Measurements from ENCODE around the gene LARP1B. TPM values are rescaled to one million over a fixed set of nuclear protein-coding genes. Genes with fewer than 3 reads are reported as not detected.

The LARP1B gene
- total and polyA plus RNA-seq, 9 of the 15 experiments (the other 6 are each of a cell fraction or from before 2014, with no cell fraction given) = 19.2 to 59.7 (median 37.9) TPM

GRCh38 chr4:128061566-128062536 is 739 bp downstream of the LARP1B start (continued):
- TF ChIP-seq ZNF431 (CRISPR knock-in tag; IDR thresholded peaks at IDR 0.05) (peak; percentile 64; the same call in 1 of the 2 replicates), AFF4 (CRISPR knock-in tag; IDR thresholded peaks at IDR 0.05) (peak; percentile 36), PHB2 (IDR thresholded peaks at IDR 0.05; ENCODE audit: low read depth) (no peak), NR4A1 (CRISPR knock-in tag; IDR thresholded peaks at IDR 0.05) (no peak), NR4A1 (tag; IDR thresholded peaks at IDR 0.05) (no peak), ZNF79 (CRISPR knock-in tag; IDR thresholded peaks at IDR 0.05; ENCODE audit: low read depth) (no peak), ZNF311 (CRISPR knock-in tag; IDR thresholded peaks at IDR 0.05) (no peak), PML (IDR thresholded peaks at IDR 0.05; ENCODE audit: low read length) (no peak), ELF1 (tag; IDR thresholded peaks at IDR 0.05) (no peak), SRSF9 (IDR thresholded peaks at IDR 0.05; ENCODE audit: borderline replicate concordance, low read depth, low read length) (no peak), MXD1 (CRISPR knock-in tag; IDR thresholded peaks at IDR 0.05; ENCODE audit: borderline replicate concordance, poor library complexity, severe bottlenecking) (no peak), CREB1 (IDR thresholded peaks at IDR 0.05) (peak; percentile 27; the same call in 1 of the 2 replicates), CREB1 (CRISPR knock-in tag; IDR thresholded peaks at IDR 0.05) (no peak), ESRRA (IDR thresholded peaks at IDR 0.05; ENCODE audit: borderline replicate concordance, low read depth) (no peak), NKRF (IDR thresholded peaks at IDR 0.05; ENCODE audit: borderline replicate concordance) (peak; percentile 20; the same call in 1 of the 2 replicates), BRF2 (IDR thresholded peaks at IDR 0.05; ENCODE audit: borderline replicate concordance, insufficient read depth, insufficient read length) (no peak), ZNF282 (CRISPR knock-in tag; IDR thresholded peaks at IDR 0.05) (0 out of 2 replicates have a peak, but pooled peaks have one; percentile 47), HEY1 (CRISPR knock-in tag; IDR thresholded peaks at IDR 0.05; ENCODE audit: borderline replicate concordance) (no peak)
